IMR-90 (cell line): ENCODE results near the gene DOCK7. TPM values are rescaled to one million over a fixed set of nuclear protein-coding genes. Genes with fewer than 3 reads are reported as not detected.
A peak's percentile ranks its signal among the peaks of the same experiment; 100 is the strongest.

Source experiments
- ATAC-seq: fragments of 200-7000 bp; cut with Tn5 transposase; 2 replicates; pipeline ENCODE4 v1.9.1; 2020; ENCODE audit warnings: low read depth, mild to moderate bottlenecking, moderate library complexity
- BruUV-seq: library from RNA; stranded (reverse); fragments of 400-500 nt; replicated peaks from 2 replicates; lab custom pipeline; 2021; lab: Mats Ljungman, UMichigan
- CTCF ChIA-PET: fragments of 300-600 bp; formaldehyde crosslinking; extraction: SDS; loops from one replicate; lab custom pipeline; 2021; ENCODE audit warnings: antibody characterized with exemption; lab: Yijun Ruan, JAX
- POLR2A ChIA-PET: fragments of 300-600 bp; sonication (Branson Sonifier 250); formaldehyde crosslinking; loops from one replicate; lab custom pipeline; 2022; ENCODE audit warnings: antibody characterized with exemption; ENCODE audit not compliant: unreplicated experiment; lab: Charles Lee
- DNase-seq: peaks from one replicate; pipeline ENCODE4 v3.0.0; 2013
- H2AFZ ChIP-seq: replicated peaks from 2 replicates; pipeline ENCODE3; 2013; ENCODE audit warnings: low read length, mild to moderate bottlenecking; ENCODE audit not compliant: poor library complexity
- H2AK5ac ChIP-seq: 2 replicates; pipeline ENCODE4 v1.6.1; 2013; ENCODE audit warnings: low read depth, low read length, inconsistent platforms
- H2AK9ac ChIP-seq: replicated peaks from 2 replicates; pipeline ENCODE3; 2013; ENCODE audit warnings: mild to moderate bottlenecking, low read depth, low read length, moderate library complexity; ENCODE audit not compliant: poor library complexity
- H2BK120ac ChIP-seq: 2 replicates; pipeline ENCODE4 v1.6.1; 2013; ENCODE audit warnings: low read depth, low read length, inconsistent platforms
- H2BK15ac ChIP-seq: 3 replicates; pipeline ENCODE4 v1.6.1; 2013; ENCODE audit warnings: low read depth, low read length, inconsistent platforms
- H2BK20ac ChIP-seq: 2 replicates; pipeline ENCODE4 v1.6.1; 2013; ENCODE audit warnings: low read depth, mild to moderate bottlenecking, inconsistent platforms, low read length, moderate library complexity
- H2BK5ac ChIP-seq: 2 replicates; pipeline ENCODE4 v1.6.1; 2013; ENCODE audit warnings: mild to moderate bottlenecking, low read depth, low read length, inconsistent platforms; ENCODE audit not compliant: poor library complexity, severe bottlenecking
- H3K14ac ChIP-seq: replicated peaks from 2 replicates; pipeline ENCODE4 v1.6.1; 2013; ENCODE audit warnings: low read depth, low read length, inconsistent platforms
- H3K18ac ChIP-seq: 2 replicates; pipeline ENCODE4 v1.6.1; 2013; ENCODE audit warnings: low read depth, low read length, control low read depth
- H3K23ac ChIP-seq: 2 replicates; pipeline ENCODE4 v1.6.1; 2013; ENCODE audit warnings: low read depth, low read length, inconsistent platforms
- H3K27ac ChIP-seq: 2 replicates; pipeline ENCODE4 v1.5.1; 2013; ENCODE audit warnings: mild to moderate bottlenecking, control low read depth, low read length; ENCODE audit not compliant: insufficient read depth
- H3K27me3 ChIP-seq: 2 replicates; pipeline ENCODE4 v1.6.1; 2013; ENCODE audit warnings: low read length; ENCODE audit not compliant: control insufficient read depth, insufficient read depth
- H3K36me3 ChIP-seq: 2 replicates; pipeline ENCODE4 v1.6.1; 2013; ENCODE audit warnings: low read length, mixed read lengths; ENCODE audit not compliant: control insufficient read depth, insufficient read depth
- H3K4ac ChIP-seq: 2 replicates; pipeline ENCODE4 v1.6.1; 2013; ENCODE audit warnings: low read depth, low read length, inconsistent platforms
- H3K4me1 ChIP-seq: 2 replicates; pipeline ENCODE4 v1.6.1; 2013; ENCODE audit warnings: low read length, mixed read lengths; ENCODE audit not compliant: control insufficient read depth, insufficient read depth
- H3K4me2 ChIP-seq: 2 replicates; pipeline ENCODE4 v1.6.1; 2013; ENCODE audit warnings: low read depth, mild to moderate bottlenecking, control low read depth, low read length, moderate library complexity
- H3K4me3 ChIP-seq: 2 replicates; pipeline ENCODE4 v1.5.1; 2013; ENCODE audit warnings: low read depth, mild to moderate bottlenecking, control low read depth, low read length, moderate library complexity; ENCODE audit not compliant: insufficient read depth
- H3K56ac ChIP-seq: 2 replicates; pipeline ENCODE4 v1.6.1; 2013; ENCODE audit warnings: low read length, inconsistent platforms; ENCODE audit not compliant: insufficient read depth; ENCODE audit errors: extremely low read depth
- H3K79me1 ChIP-seq, 2 experiments: 2 replicates each; pipeline ENCODE4 v1.6.1; 2013; ENCODE audit warnings: low read length in 2 of 2, inconsistent platforms in 1 of 2, low read depth in 1 of 2
- H3K9ac ChIP-seq: 2 replicates; pipeline ENCODE4 v1.6.1; 2013; ENCODE audit warnings: low read depth, low read length, control low read depth
- H3K9me1 ChIP-seq: 2 replicates; pipeline ENCODE4 v1.6.1; 2013; ENCODE audit warnings: low read length, inconsistent platforms; ENCODE audit not compliant: insufficient read depth
- H3K9me3 ChIP-seq: 2 replicates; pipeline ENCODE4 v1.6.1; 2013; ENCODE audit warnings: low read length; ENCODE audit not compliant: control insufficient read depth, insufficient read depth
- H4K20me1 ChIP-seq: 2 replicates; pipeline ENCODE4 v1.6.1; 2013; ENCODE audit warnings: low read length, inconsistent platforms; ENCODE audit not compliant: insufficient read depth
- H4K5ac ChIP-seq: 2 replicates; pipeline ENCODE4 v1.6.1; 2013; ENCODE audit warnings: mild to moderate bottlenecking, low read depth, low read length, control low read depth
- H4K8ac ChIP-seq, 2 experiments: 2 replicates each; pipeline ENCODE4 v1.6.1; 2013; ENCODE audit warnings: low read depth in 2 of 2, low read length in 2 of 2, control low read depth in 1 of 2, inconsistent platforms in 1 of 2
- H4K91ac ChIP-seq: 2 replicates; pipeline ENCODE4 v1.6.1; 2013; ENCODE audit warnings: low read depth, low read length, inconsistent platforms; ENCODE audit not compliant: insufficient read depth
- CEBPB ChIP-seq: IDR thresholded peaks from 2 replicates; pipeline ENCODE4 v1.6.1; 2012; ENCODE audit warnings: low read depth, low read length, improper control_type of control experiment
- NFE2L2 ChIP-seq: fragments of 150-350 bp; IDR thresholded peaks from 2 replicates; pipeline ENCODE4 v1.6.1; 2016; ENCODE audit warnings: low read depth, mild to moderate bottlenecking, low read length
- RFX5 ChIP-seq: IDR thresholded peaks from 2 replicates; pipeline ENCODE4 v1.8.0; 2012; ENCODE audit warnings: low read depth, mild to moderate bottlenecking, low read length, moderate library complexity
- SMC3 ChIP-seq: fragments of 150-350 bp; IDR thresholded peaks from 2 replicates; pipeline ENCODE4 v1.6.1; 2016; ENCODE audit warnings: low read depth, mild to moderate bottlenecking, antibody characterized with exemption, low read length, moderate library complexity
- WGBS, 2 experiments: methylation state at CpG; one replicate each; pipeline versions ENCODE4 v1.1.5 to v1.1.7; 2013; ENCODE audit warnings: missing lambda C conversion rate in 2 of 2; ENCODE audit not compliant: insufficient read length in 1 of 2; ENCODE audit errors: extremely low coverage in 2 of 2; 5-methylcytosine and 5-hydroxymethylcytosine counted together
- dilution Hi-C: fragments of 300-500 bp; cut with HindIII; formaldehyde crosslinking; loops from one replicate; pipeline ENCODE4 v1.14.3; 2018; ENCODE audit warnings: low sequenced_read_pairs; ENCODE audit not compliant: unreplicated experiment
- in situ Hi-C: fragments of 300-500 bp; cut with MboI; formaldehyde crosslinking; loops from 3 replicates; pipeline ENCODE4 v1.14.3; 2019; ENCODE audit warnings: low sequenced_read_pairs, inconsistent platforms, mixed read lengths
- intact Hi-C: fragments of 100-400 bp; cut with micrococcal nuclease; formaldehyde crosslinking; loops from 2 replicates; pipeline ENCODE4 v1.10.0; 2022
- polyA plus RNA-seq, 3 experiments: library from polyadenylated mRNA; depleted of rRNA; stranded (reverse); fragments of >200 nt; gene quantifications; 2 replicates each; pipeline ENCODE4 v1.2.3, GENCODE V29; 2012; ENCODE audit warnings: low replicate concordance in 1 of 3
- total RNA-seq: library from RNA; depleted of rRNA; stranded (reverse); fragments of >200 nt; gene quantifications from 2 replicates; pipeline ENCODE4 v1.2.3, GENCODE V29; 2012

The DOCK7 gene
- total and polyA plus RNA-seq, 2 of the 4 experiments (the other 2 are of a cell fraction) = 38.0 to 97.7 TPM

DNA sequence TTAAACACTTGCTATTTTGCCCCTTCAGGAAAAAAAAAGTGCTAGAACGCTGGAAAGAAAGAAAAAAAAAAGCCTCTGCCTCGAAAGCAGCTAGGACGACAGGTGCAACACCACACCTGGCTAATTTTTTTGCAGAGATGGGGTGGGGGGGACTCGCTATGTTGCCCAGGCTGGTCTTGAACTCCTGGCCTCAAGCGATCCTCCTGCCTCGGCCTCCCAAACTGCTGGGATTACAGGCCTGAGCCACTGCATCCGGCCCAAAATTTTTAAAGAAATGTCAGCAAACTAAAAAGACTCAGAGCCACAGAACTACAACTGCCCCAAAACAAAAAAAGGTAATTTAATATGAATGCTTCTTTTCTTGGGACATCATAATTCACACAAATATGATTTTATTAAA, 1.4 kb downstream of the DOCK7 start:
- Histone ChIP-seq H3K9me3 (no peaks in the 10 kb centered on the region), H3K56ac (no peak overlapping the region), H3K14ac (no peak overlapping the region), H3K23ac (peak overlapping the region; percentile 56; the same call in 1 of the 2 replicates), H3K36me3 (no peaks in the 10 kb centered on the region), H2AK5ac (no peak overlapping the region), H3K9me1 (peaks cover 12% of the 10 kb centered on the region), H2AK9ac (no peak overlapping the region), H3K18ac (no peak overlapping the region), H3K4ac (no peak overlapping the region), H3K9ac (no peak overlapping the region), H3K4me1 (peaks cover 20% of the 10 kb centered on the region), H3K4me2 (peak overlapping the region; percentile 84), H3K27me3 (no peaks in the 10 kb centered on the region), H2BK15ac (no peak overlapping the region), H2BK5ac (peak overlapping the region; percentile 7), H2BK120ac (no peak overlapping the region), H3K79me1 (peaks cover 9 to 47% of the 10 kb centered on the region in 2 experiments), H2AFZ (no peak overlapping the region), H4K5ac (no peak overlapping the region), H4K91ac (no peak overlapping the region), H4K8ac (no peak overlapping the region), H4K20me1 (peaks cover 23% of the 10 kb centered on the region), H2BK20ac (no peak overlapping the region), H3K4me3 (peak overlapping the region; percentile 13; the same call in 1 of the 2 replicates), H3K27ac (no peak overlapping the region)
- TF ChIP-seq SMC3 = no peak
- no peak for TF ChIP-seq NFE2L2
- no peak for TF ChIP-seq RFX5
- TF ChIP-seq CEBPB = no peak
- intact Hi-C loops = loop anchor here (5.0 kb wide), 2 partner anchors 155 to 180 kb away; no protein-coding TSS in a partner anchor
- no TSS peak for BruUV-seq
- dilution Hi-C loops = no loop called here
- 50% methylated on average over 1 of the region's 7 CpGs; no CpG with 5 or more reads in 1 of the 2 experiments for WGBS, 2 experiments
- ATAC-seq = no peak
- ChIA-PET POLR2A (no interaction called here), CTCF (interaction anchor here (0.6 kb wide), 1 partner anchor 9 kb away, joined by 11 read pairs; no protein-coding TSS in a partner anchor)
- no peak for DNase-seq
- in situ Hi-C loops = no loop called here
